Epithelial cell of proximal tubule (primary cell): ENCODE data around the gene MGA. TPM values are rescaled to one million over a fixed set of nuclear protein-coding genes. Genes with fewer than 3 reads are reported as not detected.
A peak's percentile ranks its signal among the peaks of the same experiment; 100 is the strongest.

ENCODE experiments used
- DNase-seq: peaks from one replicate; pipeline ENCODE4 v3.0.0-alpha.2; 2011; ENCODE audit warnings: low read depth
- H3K4me3 ChIP-seq: 2 replicates; pipeline ENCODE4 v1.5.1; 2011; ENCODE audit warnings: low read depth, mild to moderate bottlenecking, low read length
- CTCF ChIP-seq: conservative IDR thresholded peaks from 2 replicates; pipeline ENCODE4 v1.5.1; 2012; ENCODE audit warnings: low read depth, mild to moderate bottlenecking, low read length
- total RNA-seq: library from RNA; depleted of rRNA; stranded (reverse); fragments of >200 nt; gene quantifications from 2 replicates; pipeline ENCODE4 v1.2.3, GENCODE V29; 2015

The MGA gene
- total RNA-seq, 1 donor from 2014 or later, result 20.8 TPM

- no peak overlapping the region for H3K4me3 ChIP-seq
- no peak for TF ChIP-seq CTCF
- DNase-seq, result no peak
These were observed 149.5 kb downstream of the MGA start for GRCh38 chr15:41809526-41810220.

DNA sequence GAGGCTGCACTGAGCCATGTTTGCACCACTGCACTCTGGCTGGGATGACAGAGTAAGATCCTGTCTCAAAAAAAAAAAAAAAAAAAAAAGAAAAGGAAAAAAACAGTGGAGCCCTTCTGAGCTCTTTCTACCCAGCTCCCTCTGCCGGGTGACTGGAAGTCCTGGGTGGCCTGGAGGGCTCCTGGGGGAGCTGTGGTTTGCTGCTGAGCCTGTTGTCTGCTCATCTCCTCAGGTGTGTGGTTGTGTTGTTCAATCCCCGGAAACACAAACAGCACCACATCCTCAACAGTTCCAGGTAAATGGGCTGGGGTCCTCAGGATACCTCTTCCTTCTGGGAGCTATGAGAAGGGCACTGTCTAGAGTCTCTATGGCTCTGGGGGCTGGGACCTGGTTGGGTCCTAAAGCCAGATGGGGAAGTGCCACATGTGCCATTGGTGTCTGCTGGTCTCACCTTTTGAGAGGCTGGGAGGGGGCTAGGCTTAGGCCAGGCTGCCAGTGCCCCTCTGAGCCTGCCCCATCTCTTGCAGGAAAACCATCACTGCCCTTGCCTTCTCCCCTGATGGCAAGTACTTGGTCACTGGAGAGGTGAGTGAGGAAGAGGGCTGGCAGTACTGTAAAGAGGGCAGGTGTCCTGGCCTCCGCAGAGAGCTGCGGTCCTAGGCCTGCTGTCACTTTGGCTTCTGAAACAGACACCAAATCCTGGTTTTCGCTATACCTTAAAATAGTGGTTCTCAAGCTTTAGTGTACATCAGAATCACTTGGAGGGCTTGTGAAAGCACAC is 150.6 kb downstream of the MGA start:
- DNase-seq, result no peak
- no peak overlapping the region for H3K4me3 ChIP-seq
- no peak for TF ChIP-seq CTCF

- TF ChIP-seq CTCF, result peak; percentile 98
- H3K4me3 ChIP-seq, result no peak overlapping the region
- DNase-seq, result no peak
These were observed 151.4 kb downstream of the MGA start for GRCh38 chr15:41811432-41812195.

GRCh38 chr15:41812820-41813375 is 152.7 kb downstream of the MGA start:
- TF ChIP-seq CTCF, result no peak
- H3K4me3 ChIP-seq, result no peak overlapping the region
- no peak for DNase-seq

GRCh38 chr15:41813426-41813825 is 153.2 kb downstream of the MGA start:
- H3K4me3 ChIP-seq, result no peak overlapping the region
- DNase-seq, result no peak
- TF ChIP-seq CTCF, result no peak

DNA sequence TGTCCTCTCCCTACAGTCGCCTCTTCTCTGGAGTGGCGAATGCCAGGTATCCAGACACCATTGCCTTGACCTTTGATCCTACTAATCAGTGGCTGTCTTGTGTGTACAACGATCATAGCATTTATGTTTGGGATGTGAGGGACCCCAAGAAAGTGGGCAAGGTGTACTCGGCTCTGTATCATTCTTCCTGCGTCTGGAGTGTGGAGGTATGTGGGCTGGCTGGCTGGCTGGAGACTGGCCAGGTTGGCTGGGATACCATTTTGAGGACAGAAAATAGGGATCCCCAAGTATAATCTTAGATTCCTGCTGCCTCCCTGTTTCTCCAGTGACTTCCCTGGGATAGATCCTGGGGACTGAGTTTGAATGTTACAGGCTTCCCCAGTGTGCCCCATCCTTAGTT is 154.3 kb downstream of the MGA start:
- no peak for DNase-seq
- H3K4me3 ChIP-seq, result no peak overlapping the region
- TF ChIP-seq CTCF, result no peak
